Ishikawa (cell line): ENCODE measurements around the gene SPHK2.

Experiments
- CEBPB ChIP-seq: IDR thresholded peaks from 2 replicates; pipeline ENCODE4 v1.6.1; 2012
- CREB1 ChIP-seq: IDR thresholded peaks from 2 replicates; pipeline ENCODE4 v1.6.1; 2012; ENCODE audit warnings: low read depth
- EGR1 ChIP-seq: IDR thresholded peaks from 2 replicates; pipeline ENCODE4 v1.6.1; 2012
- EP300 ChIP-seq: IDR thresholded peaks from 2 replicates; pipeline ENCODE4 v1.6.1; 2012; ENCODE audit warnings: borderline replicate concordance
- FOXM1 ChIP-seq: IDR thresholded peaks from 2 replicates; pipeline ENCODE4 v1.6.1; 2012; ENCODE audit warnings: low read depth, borderline replicate concordance
- NFIC ChIP-seq: IDR thresholded peaks from 2 replicates; pipeline ENCODE4 v1.6.1; 2012
- RAD21 ChIP-seq: IDR thresholded peaks from 2 replicates; pipeline ENCODE4 v1.6.1; 2012; ENCODE audit warnings: low read depth
- TAF1 ChIP-seq: IDR thresholded peaks from 2 replicates; pipeline ENCODE4 v1.6.1; 2012; ENCODE audit warnings: low read depth, mild to moderate bottlenecking
- TCF12 ChIP-seq: IDR thresholded peaks from 2 replicates; pipeline ENCODE4 v1.6.1; 2012; ENCODE audit warnings: low read depth
- TEAD4 ChIP-seq: IDR thresholded peaks from 2 replicates; pipeline ENCODE4 v1.6.1; 2012
- YY1 ChIP-seq: IDR thresholded peaks from 2 replicates; pipeline ENCODE4 v1.6.1; 2012; ENCODE audit warnings: low read depth
- ZBTB7A ChIP-seq: IDR thresholded peaks from 2 replicates; pipeline ENCODE4 v1.6.1; 2012; ENCODE audit warnings: low read depth
- TF ChIP-seq, protein P1 (sequence below): IDR thresholded peaks from 2 replicates; pipeline ENCODE4 v1.6.1; 2012; ENCODE audit warnings: low read depth, mild to moderate bottlenecking
- TF ChIP-seq, protein P2 (sequence below): IDR thresholded peaks from 2 replicates; pipeline ENCODE4 v1.6.1; 2012
- TF ChIP-seq, protein P3 (sequence below): IDR thresholded peaks from 2 replicates; pipeline ENCODE4 v1.6.1; 2012

The SPHK2 gene

DNA sequence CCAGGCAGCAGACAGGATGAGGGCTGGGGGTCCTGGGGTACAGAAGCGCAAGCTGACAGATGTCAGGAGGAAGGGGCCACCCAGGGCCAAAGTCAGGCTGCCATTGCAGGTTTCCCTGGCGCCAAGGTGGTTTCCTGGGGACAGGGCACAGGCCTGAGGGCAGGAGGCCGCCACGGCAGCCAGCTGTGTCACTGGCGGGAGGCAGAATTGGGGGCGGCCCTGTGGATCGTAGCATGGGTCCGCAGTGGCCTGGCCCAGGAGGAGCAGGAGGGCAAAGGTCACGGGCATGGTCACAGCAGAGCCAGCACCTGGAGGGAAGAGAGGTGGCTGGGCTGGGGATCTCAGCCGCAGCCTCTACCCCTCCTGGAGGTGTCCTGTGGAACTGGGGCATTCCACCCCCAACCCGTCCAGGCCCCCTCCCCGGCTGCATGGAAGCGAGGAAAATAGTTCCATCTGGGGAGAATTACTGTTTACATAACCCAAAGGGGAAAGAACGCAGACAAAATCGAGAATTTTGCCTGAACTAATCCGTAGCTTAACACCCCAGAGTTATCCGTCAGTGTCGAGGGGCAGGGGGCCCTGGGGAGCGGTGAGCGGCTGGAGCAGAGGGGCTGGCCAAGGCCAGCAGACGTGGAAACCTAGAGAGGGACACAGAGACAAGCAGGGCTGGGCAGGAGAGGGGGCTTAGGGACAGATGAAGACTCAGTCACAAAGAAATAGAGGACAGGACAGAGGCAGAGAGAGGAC, 51.6 kb downstream of the SPHK2 start:
- no peak for TF ChIP-seq TEAD4
- TF ChIP-seq EGR1: no peak
- TF ChIP-seq, protein P1, sequence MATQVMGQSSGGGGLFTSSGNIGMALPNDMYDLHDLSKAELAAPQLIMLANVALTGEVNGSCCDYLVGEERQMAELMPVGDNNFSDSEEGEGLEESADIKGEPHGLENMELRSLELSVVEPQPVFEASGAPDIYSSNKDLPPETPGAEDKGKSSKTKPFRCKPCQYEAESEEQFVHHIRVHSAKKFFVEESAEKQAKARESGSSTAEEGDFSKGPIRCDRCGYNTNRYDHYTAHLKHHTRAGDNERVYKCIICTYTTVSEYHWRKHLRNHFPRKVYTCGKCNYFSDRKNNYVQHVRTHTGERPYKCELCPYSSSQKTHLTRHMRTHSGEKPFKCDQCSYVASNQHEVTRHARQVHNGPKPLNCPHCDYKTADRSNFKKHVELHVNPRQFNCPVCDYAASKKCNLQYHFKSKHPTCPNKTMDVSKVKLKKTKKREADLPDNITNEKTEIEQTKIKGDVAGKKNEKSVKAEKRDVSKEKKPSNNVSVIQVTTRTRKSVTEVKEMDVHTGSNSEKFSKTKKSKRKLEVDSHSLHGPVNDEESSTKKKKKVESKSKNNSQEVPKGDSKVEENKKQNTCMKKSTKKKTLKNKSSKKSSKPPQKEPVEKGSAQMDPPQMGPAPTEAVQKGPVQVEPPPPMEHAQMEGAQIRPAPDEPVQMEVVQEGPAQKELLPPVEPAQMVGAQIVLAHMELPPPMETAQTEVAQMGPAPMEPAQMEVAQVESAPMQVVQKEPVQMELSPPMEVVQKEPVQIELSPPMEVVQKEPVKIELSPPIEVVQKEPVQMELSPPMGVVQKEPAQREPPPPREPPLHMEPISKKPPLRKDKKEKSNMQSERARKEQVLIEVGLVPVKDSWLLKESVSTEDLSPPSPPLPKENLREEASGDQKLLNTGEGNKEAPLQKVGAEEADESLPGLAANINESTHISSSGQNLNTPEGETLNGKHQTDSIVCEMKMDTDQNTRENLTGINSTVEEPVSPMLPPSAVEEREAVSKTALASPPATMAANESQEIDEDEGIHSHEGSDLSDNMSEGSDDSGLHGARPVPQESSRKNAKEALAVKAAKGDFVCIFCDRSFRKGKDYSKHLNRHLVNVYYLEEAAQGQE: no peak
- TF ChIP-seq NFIC: no peak
- no peak for TF ChIP-seq RAD21
- TF ChIP-seq CEBPB: no peak
- TF ChIP-seq ZBTB7A: no peak
- no peak for TF ChIP-seq EP300

DNA sequence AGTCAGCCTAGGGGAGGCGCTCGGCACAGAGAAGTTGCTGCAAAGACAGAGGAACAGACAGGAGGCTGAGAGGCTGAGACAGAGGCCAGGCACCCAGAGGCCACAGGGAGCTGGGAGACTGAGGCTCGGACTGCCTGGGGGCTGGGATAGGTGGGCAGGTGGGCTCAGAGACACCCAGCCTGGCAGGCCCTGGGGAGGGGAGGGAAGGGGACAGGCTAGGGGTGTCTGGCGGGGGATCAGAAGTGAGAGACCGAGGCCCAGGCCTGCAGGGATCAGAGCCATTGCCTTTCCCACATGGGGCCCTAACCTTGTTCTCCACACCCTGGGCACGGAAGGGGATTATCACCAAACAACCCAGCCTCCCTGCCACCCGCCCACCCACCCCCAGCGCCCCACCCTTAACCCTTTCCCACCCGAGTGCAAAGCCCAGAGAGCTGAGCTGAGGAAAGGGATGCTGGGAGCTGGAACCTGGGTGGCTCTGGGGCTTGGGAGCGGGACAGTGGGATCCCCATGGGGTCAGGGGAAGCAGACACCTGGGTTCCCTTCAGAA, 52.2 kb downstream of the SPHK2 start:
- TF ChIP-seq FOXM1: no peak
- no peak for TF ChIP-seq EGR1
- no peak for TF ChIP-seq ZBTB7A
- TF ChIP-seq TEAD4: no peak
- no peak for TF ChIP-seq CEBPB
- TF ChIP-seq TCF12: no peak
- no peak for TF ChIP-seq RAD21
- no peak for TF ChIP-seq EP300
- TF ChIP-seq, protein P1: no peak
- TF ChIP-seq TAF1: no peak
- TF ChIP-seq CREB1: no peak
- TF ChIP-seq NFIC: no peak
- TF ChIP-seq, protein P2, sequence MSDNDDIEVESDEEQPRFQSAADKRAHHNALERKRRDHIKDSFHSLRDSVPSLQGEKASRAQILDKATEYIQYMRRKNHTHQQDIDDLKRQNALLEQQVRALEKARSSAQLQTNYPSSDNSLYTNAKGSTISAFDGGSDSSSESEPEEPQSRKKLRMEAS: no peak
- TF ChIP-seq YY1: no peak
- TF ChIP-seq, protein P3, sequence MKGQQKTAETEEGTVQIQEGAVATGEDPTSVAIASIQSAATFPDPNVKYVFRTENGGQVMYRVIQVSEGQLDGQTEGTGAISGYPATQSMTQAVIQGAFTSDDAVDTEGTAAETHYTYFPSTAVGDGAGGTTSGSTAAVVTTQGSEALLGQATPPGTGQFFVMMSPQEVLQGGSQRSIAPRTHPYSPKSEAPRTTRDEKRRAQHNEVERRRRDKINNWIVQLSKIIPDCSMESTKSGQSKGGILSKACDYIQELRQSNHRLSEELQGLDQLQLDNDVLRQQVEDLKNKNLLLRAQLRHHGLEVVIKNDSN: no peak

DNA sequence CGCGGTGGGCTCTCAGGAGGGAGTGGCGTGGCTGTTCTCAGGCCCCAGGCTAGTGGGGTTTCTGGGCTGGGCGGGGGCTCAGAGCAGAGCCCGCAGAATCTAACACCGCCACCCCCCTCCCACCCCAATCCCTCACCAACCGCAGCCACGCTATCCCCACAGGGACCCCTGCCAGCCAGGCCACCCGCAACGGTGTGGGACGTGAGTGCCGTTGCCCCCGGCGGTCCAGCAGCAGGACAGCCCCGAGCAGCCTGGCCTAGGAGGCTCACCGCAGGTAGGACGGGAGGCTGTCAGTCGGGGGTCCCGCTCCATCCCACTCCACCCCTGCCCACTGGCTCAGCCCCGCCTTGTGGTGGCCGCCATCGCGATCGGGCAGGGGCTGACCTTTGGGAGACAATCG, 53.7 kb downstream of the SPHK2 start, which contains the start of gene NTN5:
NTN5 (minus strand) TSS at position 24 of the 400 bp plus-strand sequence. CDS start 2,031 bp downstream, outside the sequence.
- no peak for TF ChIP-seq CREB1

DNA sequence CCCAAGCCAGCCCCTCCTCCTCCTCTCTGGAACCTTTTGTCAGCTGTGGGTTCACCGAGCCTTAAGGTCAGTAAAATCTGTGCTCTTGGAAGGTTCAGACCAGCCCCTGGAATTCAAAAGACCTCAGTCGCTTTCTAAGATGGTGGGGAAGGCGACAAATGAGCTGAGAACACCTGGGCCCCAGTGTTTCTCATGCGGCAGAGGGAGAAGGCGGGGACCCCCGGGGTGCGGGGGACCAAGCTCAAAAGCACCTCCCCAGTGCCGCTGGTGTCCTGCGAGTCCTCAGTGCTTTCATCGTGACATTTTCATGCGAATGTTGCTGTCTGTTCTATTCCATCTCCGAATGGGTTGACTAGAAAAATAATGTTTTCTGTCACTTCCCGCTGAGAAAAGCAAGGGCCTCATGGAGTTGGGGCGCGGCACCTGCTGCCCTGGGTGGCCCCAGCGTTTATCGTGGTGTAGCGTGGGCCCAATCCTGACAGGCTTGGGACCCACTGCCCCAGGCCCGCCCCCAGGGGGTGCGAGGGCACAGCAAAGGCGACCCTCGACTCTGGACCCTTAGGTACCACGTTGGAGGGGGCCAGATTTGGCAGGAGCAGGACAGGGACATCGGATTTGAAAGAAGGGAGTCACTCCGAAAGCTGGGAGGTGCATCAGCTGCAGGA, 54.3 kb downstream of the SPHK2 start:
- no peak for TF ChIP-seq TEAD4
- no peak for TF ChIP-seq EP300
- no peak for TF ChIP-seq NFIC
- TF ChIP-seq TCF12: no peak
- TF ChIP-seq CREB1: no peak
- TF ChIP-seq CEBPB: no peak

DNA sequence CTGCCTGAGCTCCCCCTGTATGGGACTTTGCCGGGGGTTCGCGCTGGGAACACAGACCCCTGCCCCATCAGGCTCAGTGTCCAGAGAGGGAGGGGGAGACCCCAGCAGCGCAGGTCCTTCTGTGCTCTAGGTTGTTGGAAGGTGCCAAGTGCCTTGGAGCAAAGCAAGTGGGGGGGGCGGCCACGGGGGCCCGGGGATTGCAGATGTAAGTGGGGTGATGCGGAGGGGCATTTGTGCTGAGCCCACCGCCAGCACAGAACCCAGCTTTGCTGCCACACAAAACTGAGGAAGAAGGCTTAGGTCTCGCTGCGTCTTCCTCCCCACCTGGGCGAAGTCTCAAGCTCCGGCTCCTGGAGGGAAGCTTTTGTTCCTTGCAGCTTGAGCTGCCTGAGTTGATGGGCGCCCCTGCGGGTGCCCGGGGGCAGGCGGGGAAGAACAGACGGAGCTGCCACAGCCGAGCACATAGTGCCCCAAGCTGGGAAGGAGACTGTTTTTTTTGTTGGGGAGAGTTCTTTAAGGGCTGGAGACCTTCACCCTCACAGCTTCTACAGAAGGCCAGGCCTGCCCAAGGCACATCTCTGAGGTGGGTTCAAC, 55.0 kb downstream of the SPHK2 start:
- TF ChIP-seq EP300 (no peak), TCF12 (no peak), NFIC (no peak), ZBTB7A (no peak), CREB1 (no peak), RAD21 (no peak), YY1 (no peak), FOXM1 (no peak), EGR1 (no peak), CEBPB (no peak)
- TF ChIP-seq, protein P3: no peak
- TF ChIP-seq, protein P2: no peak
